GM19025 (cell line): Measurements from ENCODE around the gene GABBR2.

ENCODE experiments used
- ATAC-seq: cut with Tn5 transposase; IDR thresholded peaks from one replicate; pipeline ENCODE4 v1.9.1; 2021; ENCODE audit warnings: mild to moderate bottlenecking, low read depth, moderate library complexity; ENCODE audit not compliant: unreplicated experiment

Gene GABBR2

GRCh38 chr9:98552331-98552730 lies 156.4 kb downstream of the GABBR2 start:
- ATAC-seq: no peak

- ATAC-seq: no peak
Measured at GRCh38 chr9:98551511-98552286, 157.0 kb downstream of the GABBR2 start.

DNA sequence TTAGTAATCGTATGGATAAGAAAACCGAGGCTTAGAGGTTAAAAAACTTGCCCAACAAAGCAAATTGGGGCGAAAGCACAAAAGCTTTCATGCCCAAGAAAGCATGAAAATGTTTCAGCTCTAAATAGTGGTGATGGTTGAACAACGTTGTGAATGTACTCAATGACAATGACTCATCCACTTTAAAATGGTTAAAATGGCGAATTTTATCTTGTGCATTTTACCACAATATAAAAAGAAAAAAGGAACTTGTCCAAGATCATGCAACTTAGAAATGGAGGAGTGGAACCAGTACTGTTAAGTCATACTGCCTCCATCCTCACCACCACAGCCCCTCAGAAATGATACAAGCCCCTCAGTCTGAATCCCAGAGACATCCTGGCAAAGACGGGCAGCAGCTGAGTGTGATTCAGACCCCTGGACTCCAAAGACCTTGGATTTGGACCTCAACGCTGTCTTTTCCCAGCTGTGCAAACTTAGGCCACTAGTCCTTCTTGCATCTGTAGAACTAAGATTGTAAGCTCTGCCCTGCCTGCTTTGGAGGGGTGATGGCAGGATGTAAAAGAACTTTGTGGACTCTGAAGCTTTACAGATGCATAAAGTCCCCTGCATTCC lies 158.4 kb downstream of the GABBR2 start:
- ATAC-seq: no peak

GRCh38 chr9:98549401-98549800 lies 159.3 kb downstream of the GABBR2 start:
- ATAC-seq: no peak

DNA sequence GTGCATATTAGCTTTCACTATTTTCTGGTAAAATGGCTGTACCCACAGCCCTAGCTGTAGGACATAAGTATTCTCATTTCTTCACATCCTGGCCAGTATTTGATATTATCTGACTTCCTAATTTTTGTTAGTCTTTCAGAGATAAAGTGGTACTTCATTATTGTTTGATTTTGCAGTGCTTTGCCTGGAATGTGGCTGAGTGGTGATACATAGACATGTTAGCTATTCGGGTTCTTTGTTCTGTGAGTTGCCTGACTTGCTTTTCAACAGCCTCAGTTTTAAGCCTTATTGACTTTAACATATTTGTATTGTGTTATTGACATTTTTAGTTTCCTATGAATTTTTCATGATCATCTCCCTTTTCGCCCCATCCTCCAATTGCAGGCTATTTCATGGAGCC lies 161.1 kb downstream of the GABBR2 start:
- ATAC-seq: no peak

DNA sequence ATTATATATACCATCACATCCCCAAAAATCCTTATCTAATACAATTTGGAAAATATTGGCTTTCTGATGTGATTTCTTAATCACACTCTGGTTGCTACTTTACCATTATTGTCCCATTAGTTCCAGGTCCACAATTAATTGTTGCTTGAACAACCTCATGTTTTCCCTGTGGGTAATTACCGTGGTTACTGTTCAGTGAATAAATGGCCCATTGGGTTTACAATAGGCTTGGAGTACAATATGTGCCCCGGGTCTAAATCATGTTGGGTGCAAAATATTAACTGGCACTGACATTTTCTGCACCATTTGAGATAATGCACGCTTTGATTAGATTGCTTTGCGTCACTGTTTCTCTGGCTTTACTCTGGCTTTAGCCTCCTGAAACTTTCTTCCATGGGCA lies 163.7 kb downstream of the GABBR2 start:
- ATAC-seq: no peak

DNA sequence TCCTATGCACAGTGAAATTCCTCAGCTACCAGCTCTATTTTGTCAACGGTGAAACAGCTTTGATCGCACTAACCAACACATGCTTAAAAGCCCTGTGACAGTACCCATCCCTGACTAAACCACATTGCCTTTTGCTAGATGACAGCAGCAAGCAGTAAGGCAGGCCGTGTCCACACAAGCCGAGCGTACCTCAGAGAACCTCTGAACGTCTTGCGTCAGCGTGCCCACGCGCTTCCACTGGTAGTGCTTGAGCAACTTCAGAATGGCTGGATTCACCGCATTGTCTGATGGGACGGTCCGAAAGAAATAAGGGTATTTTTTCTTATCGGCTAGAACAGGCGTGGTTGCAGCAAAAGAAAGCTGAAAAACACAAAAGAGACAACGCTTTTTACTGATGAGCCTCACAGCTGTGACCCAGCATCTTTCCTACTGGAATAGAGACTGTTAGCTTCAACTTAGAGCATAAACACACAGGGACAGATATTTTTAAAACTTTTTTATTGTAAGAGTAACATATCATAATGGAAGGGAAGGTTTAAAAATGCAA lies 167.0 kb downstream of the GABBR2 start:
- ATAC-seq: no peak

- ATAC-seq: no peak
Measured at GRCh38 chr9:98540476-98540875, 168.3 kb downstream of the GABBR2 start.

DNA sequence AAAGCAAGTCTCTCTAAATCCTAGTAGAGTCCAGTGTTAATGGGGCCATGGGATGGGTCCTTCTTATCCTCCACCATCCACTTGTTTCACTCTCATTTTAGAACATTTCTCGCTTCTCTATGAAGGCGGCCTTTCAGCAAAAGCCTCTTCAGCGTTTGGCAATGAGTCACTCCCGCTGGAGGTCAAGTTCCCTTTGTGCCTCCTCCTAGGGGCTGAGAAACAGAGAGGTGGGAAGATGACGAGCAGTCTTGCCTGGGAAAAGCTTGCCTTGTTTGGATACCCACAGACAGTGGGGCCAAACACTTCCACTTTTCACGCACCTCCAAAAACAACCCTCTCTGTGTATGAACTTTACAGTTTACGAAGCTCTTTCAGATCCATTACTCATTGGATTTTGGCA lies 168.8 kb downstream of the GABBR2 start:
- no peak for ATAC-seq

DNA sequence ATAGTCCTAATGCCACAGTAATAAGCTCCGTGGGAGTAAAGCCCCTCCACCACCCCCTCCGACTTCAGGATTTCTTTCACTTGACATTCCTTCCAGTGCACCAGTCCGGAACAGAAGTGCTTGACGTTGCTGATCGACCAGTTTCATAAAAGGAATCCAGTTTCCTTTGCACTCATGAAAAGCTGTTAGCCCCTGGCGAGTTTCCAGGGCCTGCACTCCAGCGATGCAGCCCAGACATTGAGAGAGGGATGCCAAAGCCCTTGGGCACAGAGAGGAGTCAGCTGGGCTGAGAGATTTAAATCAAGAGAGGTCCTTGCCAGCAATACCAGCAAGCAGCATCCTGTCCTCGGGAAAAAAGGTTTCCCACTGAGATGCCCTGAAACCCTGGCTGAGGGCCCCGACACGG lies 170.1 kb downstream of the GABBR2 start:
- no peak for ATAC-seq

- ATAC-seq: no peak
Measured at GRCh38 chr9:98538203-98538602, 170.5 kb downstream of the GABBR2 start.

GRCh38 chr9:98536542-98537173 lies 172.1 kb downstream of the GABBR2 start:
- ATAC-seq: no peak

DNA sequence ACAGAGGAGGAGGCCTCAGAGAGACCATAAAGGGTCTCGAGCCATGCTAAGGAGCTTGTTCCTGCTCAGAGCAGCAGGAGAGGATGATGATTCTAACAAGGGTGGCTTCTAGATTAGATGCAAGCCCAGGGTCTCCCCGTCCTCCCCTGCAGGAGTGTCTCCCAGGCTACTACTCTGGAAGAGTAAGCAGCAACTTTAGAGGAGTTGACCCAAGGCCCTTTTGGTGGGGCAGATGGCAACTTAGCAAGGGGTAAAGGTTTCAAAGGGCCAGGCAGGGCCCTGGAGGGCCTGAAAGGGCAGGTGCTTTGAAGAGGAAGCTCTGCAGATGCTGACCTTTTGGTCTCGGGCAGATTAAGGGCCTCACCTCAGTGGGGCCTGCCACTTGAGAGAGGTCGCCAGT lies 174.9 kb downstream of the GABBR2 start:
- no peak for ATAC-seq

DNA sequence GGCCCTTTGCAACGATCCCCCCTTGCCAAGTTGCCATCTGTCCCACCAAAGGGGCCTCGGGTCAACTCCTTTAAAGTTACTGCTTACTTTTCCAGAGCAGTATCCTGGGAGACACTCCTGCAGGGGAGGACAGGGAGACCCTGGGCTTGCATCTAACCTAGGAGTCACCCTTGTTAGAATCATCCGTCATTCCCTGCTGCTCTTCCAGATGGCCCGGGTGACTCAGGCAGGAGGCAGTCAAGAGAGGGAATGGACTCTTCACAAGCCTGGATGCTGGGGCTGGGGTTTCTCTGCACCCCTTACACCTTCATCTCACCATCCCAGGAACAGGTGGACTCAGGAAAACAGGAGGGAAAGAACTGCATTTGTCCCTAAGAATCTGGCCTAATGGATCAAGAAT lies 175.6 kb downstream of the GABBR2 start:
- ATAC-seq: no peak

DNA sequence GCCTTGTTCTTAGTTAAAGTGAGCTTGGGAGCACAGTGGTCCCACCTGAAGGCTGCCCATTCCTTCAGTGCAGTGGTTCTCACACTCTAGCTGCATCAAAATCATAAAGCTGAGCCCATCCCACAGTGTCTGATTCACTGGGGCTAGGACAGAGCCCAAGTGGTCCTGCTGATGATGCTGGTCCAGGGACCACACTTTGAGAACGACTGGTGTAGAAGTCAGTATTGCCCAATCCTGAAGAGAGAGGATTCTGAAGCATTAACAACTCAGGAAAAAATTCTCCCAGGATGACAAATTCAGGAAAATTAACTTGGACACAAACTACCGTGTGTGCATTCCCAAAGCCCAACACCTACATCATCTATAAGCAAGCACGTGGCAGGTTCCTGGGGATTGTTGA lies 176.2 kb downstream of the GABBR2 start:
- ATAC-seq: no peak

DNA sequence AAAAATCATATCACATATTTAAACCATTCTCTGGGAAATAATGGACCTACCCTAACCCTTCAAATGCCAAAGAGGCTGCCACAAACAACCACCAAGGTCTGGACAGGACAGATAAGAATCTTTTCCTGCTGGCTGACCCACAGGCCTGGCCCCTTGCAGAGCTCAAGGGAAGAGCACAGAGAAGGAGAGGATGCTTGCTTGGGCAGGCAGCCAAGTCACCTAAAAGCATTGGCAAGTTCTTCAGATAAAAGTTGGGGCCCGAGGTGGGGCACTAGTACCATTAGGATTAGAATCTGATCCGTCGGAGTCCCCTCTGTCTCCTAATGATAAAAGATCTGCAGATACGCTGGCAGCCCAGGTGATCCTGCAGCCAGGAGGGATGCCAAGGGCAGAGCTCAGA lies 176.6 kb downstream of the GABBR2 start:
- no peak for ATAC-seq

- ATAC-seq: no peak
Measured at GRCh38 chr9:98530806-98531386, 177.8 kb downstream of the GABBR2 start.

DNA sequence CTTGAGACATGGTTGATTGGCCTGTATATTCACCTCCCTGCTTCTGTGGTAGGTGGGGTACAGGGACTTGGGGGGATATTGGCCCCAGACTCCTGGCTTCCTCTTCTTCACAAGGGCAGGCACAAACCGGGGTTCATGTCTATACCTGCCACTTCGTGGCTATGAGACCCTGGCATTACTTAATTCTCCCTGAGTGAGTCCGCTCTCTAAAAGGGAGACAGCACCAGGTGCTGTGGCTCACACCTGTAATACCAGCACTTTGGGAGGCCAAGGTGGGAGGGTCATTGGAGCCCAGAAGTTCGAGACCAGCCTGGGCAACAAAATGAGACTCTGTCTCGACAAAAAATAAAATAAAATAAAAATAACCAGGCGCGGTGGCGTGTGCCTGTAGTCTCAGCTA lies 178.5 kb downstream of the GABBR2 start:
- no peak for ATAC-seq

GRCh38 chr9:98529841-98530240 lies 178.9 kb downstream of the GABBR2 start:
- no peak for ATAC-seq

DNA sequence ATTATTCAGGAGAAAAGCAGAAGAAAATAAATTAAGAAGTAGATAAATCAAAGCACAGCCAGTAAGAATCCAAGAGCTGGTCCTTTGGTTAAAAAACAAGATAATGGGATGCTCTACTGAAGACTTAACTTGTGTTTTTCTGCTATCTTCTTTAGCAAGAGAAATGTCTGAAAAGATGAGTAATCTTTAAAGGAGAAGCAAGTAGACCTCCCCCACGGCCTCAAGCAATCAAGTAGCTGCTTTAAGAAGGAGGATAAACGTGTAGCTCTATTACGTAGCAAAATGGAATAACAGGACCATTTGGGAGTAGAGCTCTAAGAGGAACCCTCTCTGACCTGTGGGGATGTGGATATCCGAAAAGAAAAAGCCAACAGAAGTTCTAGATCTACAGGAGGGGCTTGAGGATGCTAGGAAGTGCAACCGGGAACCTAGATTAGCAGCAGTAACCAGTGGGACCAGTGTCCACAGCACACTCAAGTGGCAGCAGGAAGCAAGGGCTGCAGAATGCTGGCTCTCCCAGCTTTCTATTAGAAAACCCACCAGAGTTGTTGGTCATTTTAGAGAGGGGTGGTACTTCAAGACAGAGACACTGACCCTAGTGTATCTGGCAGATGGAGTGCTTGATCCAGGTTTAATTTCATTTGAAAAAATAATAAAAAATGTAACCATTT lies 185.4 kb downstream of the GABBR2 start:
- no peak for ATAC-seq

DNA sequence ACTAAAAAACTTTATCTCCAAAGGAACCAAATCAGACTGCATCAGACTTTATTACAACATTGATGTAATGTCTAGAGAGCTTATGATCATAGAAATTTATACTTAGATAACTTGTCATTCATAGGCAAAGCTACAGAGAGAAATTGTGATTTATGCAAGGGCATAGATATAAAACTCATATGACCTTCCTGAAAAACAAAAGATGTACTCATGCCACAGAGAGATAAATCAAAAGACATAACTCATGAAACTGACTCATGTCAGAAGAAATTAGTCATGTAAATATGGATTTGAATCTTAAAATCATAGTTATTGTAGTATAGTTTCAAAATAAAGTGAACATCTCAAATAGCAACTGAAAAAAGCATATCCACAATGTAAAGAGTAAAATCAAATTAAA lies 186.2 kb downstream of the GABBR2 start:
- no peak for ATAC-seq
